ENCODE measurements around the gene RANBP2.
"Not testable (repeated sequence)": the region's sequence is repeated elsewhere in the genome, so short reads cannot be mapped to it uniquely, and the experiment has no call there.

DNA sequence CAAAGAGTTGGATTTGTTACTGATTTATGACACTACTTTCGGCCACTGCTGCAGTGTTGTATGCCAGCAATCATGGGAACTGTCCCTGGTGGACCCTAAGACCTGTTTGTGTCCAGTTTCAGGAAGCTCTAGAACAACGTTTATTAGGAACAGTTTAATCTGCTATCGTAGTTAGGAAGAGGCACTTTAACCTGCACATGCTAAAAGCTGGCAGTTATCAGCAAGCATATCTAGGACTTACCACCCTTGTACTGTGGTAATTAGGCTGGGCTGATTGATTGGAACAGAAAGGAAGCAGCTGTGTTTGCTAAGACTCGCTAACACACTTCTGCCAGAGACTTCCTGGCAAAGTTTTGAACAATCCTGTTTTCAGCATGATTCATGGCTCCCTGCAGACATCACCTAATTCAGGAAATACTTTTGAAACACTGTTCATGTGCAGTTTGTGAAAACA is 41.1 kb upstream of the RANBP2 start:
- not testable (repeated sequence) for TF ChIP-seq ZNF70 (CRISPR knock-in tag; IDR thresholded peaks at IDR 0.05); BACH2 (CRISPR knock-in tag; IDR thresholded peaks at IDR 0.05; ENCODE audit: borderline replicate concordance); ZNF8 (CRISPR knock-in tag; IDR thresholded peaks at IDR 0.05); PPARA (CRISPR knock-in tag; IDR thresholded peaks at IDR 0.05; ENCODE audit: borderline replicate concordance); SNAI2 (CRISPR knock-in tag; IDR thresholded peaks at IDR 0.05); ZFP30 (CRISPR knock-in tag; IDR thresholded peaks at IDR 0.05); OSR1 (CRISPR knock-in tag; IDR thresholded peaks at IDR 0.05); ESRRG (CRISPR knock-in tag; IDR thresholded peaks at IDR 0.05); RARB (CRISPR knock-in tag; IDR thresholded peaks at IDR 0.05); ISL1 (CRISPR knock-in tag; IDR thresholded peaks at IDR 0.05); ZC3H10 (CRISPR knock-in tag; IDR thresholded peaks at IDR 0.05)
- TF ChIP-seq, protein P1, sequence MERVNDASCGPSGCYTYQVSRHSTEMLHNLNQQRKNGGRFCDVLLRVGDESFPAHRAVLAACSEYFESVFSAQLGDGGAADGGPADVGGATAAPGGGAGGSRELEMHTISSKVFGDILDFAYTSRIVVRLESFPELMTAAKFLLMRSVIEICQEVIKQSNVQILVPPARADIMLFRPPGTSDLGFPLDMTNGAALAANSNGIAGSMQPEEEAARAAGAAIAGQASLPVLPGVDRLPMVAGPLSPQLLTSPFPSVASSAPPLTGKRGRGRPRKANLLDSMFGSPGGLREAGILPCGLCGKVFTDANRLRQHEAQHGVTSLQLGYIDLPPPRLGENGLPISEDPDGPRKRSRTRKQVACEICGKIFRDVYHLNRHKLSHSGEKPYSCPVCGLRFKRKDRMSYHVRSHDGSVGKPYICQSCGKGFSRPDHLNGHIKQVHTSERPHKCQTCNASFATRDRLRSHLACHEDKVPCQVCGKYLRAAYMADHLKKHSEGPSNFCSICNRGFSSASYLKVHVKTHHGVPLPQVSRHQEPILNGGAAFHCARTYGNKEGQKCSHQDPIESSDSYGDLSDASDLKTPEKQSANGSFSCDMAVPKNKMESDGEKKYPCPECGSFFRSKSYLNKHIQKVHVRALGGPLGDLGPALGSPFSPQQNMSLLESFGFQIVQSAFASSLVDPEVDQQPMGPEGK (CRISPR knock-in tag; IDR thresholded peaks at IDR 0.05; ENCODE audit: borderline replicate concordance), result not testable (repeated sequence)
- TF ChIP-seq, protein P2, sequence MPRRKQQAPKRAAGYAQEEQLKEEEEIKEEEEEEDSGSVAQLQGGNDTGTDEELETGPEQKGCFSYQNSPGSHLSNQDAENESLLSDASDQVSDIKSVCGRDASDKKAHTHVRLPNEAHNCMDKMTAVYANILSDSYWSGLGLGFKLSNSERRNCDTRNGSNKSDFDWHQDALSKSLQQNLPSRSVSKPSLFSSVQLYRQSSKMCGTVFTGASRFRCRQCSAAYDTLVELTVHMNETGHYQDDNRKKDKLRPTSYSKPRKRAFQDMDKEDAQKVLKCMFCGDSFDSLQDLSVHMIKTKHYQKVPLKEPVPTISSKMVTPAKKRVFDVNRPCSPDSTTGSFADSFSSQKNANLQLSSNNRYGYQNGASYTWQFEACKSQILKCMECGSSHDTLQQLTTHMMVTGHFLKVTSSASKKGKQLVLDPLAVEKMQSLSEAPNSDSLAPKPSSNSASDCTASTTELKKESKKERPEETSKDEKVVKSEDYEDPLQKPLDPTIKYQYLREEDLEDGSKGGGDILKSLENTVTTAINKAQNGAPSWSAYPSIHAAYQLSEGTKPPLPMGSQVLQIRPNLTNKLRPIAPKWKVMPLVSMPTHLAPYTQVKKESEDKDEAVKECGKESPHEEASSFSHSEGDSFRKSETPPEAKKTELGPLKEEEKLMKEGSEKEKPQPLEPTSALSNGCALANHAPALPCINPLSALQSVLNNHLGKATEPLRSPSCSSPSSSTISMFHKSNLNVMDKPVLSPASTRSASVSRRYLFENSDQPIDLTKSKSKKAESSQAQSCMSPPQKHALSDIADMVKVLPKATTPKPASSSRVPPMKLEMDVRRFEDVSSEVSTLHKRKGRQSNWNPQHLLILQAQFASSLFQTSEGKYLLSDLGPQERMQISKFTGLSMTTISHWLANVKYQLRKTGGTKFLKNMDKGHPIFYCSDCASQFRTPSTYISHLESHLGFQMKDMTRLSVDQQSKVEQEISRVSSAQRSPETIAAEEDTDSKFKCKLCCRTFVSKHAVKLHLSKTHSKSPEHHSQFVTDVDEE (CRISPR knock-in tag; IDR thresholded peaks at IDR 0.05), result not testable (repeated sequence)

Data from SK-N-SH treated with all-trans-retinoic acid at 6 μM for 48 hours (cell line).